Activated CD4-positive, alpha-beta T cell treated with anti-CD3 and anti-CD28 coated beads, Interleukin-2, amount 50 U/mL, for 1 hour (primary cell): ENCODE results near the gene EFNA1.

ENCODE experiments used
- DNase-seq: peaks from one replicate; pipeline ENCODE4 v3.0.0-alpha.2; 2020

Gene EFNA1

GRCh38 chr1:155176544-155177071 is 48.9 kb downstream of the EFNA1 start:
- peak; percentile 87 for DNase-seq

- DNase-seq: no peak
Measured at GRCh38 chr1:155177192-155177917, 49.7 kb downstream of the EFNA1 start.

GRCh38 chr1:155177918-155178281 is 50.2 kb downstream of the EFNA1 start:
- no peak for DNase-seq

- DNase-seq: no peak
Measured at GRCh38 chr1:155178441-155179111, 50.9 kb downstream of the EFNA1 start.

GRCh38 chr1:155179112-155180031 is 51.7 kb downstream of the EFNA1 start:
- no peak for DNase-seq

- no peak for DNase-seq
Measured at GRCh38 chr1:155181371-155182051, 53.8 kb downstream of the EFNA1 start.

- DNase-seq: no peak
Measured at GRCh38 chr1:155182052-155182550, 54.4 kb downstream of the EFNA1 start.

- DNase-seq: no peak
Measured at GRCh38 chr1:155183775-155184221, 56.1 kb downstream of the EFNA1 start.

- DNase-seq: no peak
Measured at GRCh38 chr1:155184351-155184811, 56.7 kb downstream of the EFNA1 start.
